Esophagus muscularis mucosa (tissue), 4 donors: ENCODE results near the gene TAS1R3.

Experiments
- EP300 ChIP-seq: sonication (generic); formaldehyde crosslinking; IDR thresholded peaks from one replicate; pipeline ENCODE4 v1.6.1; 2017; ENCODE audit warnings: antibody characterized with exemption
- POLR2A ChIP-seq: fragments of 450-650 bp; IDR thresholded peaks from one replicate; pipeline ENCODE4 v1.6.1; 2017; ENCODE audit warnings: antibody characterized with exemption, moderate library complexity, mild to moderate bottlenecking, low read depth
- POLR2AphosphoS5 ChIP-seq, 2 donors: sonication (generic); formaldehyde crosslinking; IDR thresholded peaks; one replicate each; pipeline ENCODE4 v1.6.1; 2017; ENCODE audit warnings: antibody characterized with exemption in 2 of 2
- TF ChIP-seq, protein P1 (sequence below), 3 experiments: fragments of 200-600 bp in 2 of 3; fragments of 450-650 bp in 1 of 3; sonication (generic) in 2 of 3; IDR thresholded peaks; one replicate each; pipeline ENCODE4 v1.5.1; 2017 to 2019; ENCODE audit warnings: antibody characterized with exemption in 3 of 3, mild to moderate bottlenecking in 2 of 3, moderate library complexity in 1 of 3

- TF ChIP-seq EP300 (no peak), POLR2A (no peak), POLR2AphosphoS5 (IDR thresholded peaks at IDR 0.05) (no peak)
- TF ChIP-seq, protein P1, sequence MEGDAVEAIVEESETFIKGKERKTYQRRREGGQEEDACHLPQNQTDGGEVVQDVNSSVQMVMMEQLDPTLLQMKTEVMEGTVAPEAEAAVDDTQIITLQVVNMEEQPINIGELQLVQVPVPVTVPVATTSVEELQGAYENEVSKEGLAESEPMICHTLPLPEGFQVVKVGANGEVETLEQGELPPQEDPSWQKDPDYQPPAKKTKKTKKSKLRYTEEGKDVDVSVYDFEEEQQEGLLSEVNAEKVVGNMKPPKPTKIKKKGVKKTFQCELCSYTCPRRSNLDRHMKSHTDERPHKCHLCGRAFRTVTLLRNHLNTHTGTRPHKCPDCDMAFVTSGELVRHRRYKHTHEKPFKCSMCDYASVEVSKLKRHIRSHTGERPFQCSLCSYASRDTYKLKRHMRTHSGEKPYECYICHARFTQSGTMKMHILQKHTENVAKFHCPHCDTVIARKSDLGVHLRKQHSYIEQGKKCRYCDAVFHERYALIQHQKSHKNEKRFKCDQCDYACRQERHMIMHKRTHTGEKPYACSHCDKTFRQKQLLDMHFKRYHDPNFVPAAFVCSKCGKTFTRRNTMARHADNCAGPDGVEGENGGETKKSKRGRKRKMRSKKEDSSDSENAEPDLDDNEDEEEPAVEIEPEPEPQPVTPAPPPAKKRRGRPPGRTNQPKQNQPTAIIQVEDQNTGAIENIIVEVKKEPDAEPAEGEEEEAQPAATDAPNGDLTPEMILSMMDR (IDR thresholded peaks at IDR 0.05): no peak
Observed at GRCh38 chr1:1321477-1321876, 9.6 kb upstream of the TAS1R3 start.
